ENCODE measurements around the gene BCAN. TPM values are rescaled to one million over a fixed set of nuclear protein-coding genes. Genes with fewer than 3 reads are reported as not detected.

Gene BCAN
- total and polyA plus RNA-seq, 2 of the 8 experiments (the other 6 are each of a cell fraction or from before 2014, with no cell fraction given) = 4.5 to 24.0 TPM

- peak; percentile 96 for TF ChIP-seq KDM1A (IDR thresholded peaks at IDR 0.05; ENCODE audit: borderline replicate concordance, low read length)
- no peak for TF ChIP-seq CBX8 (IDR thresholded peaks at IDR 0.05; ENCODE audit: borderline replicate concordance, low read depth, low read length)
- no peak for TF ChIP-seq TAF1 (IDR thresholded peaks at IDR 0.05; ENCODE audit: low read depth, low read length)
- TF ChIP-seq POU5F1 (IDR thresholded peaks at IDR 0.05; ENCODE audit: low read depth, low read length) = no peak
Observed at GRCh38 chr1:156659988-156660751, 18.3 kb downstream of the BCAN start (continued).

Data from H1 (cell line).